ENCODE measurements around the gene CLPTM1L. TPM values are rescaled to one million over a fixed set of nuclear protein-coding genes. Genes with fewer than 3 reads are reported as not detected.
"Not testable (repeated sequence)": the region's sequence is repeated elsewhere in the genome, so short reads cannot be mapped to it uniquely, and the experiment has no call there.

Gene CLPTM1L
- polyA plus RNA-seq, 3 donors = 129 to 144 (median 143) TPM

DNA sequence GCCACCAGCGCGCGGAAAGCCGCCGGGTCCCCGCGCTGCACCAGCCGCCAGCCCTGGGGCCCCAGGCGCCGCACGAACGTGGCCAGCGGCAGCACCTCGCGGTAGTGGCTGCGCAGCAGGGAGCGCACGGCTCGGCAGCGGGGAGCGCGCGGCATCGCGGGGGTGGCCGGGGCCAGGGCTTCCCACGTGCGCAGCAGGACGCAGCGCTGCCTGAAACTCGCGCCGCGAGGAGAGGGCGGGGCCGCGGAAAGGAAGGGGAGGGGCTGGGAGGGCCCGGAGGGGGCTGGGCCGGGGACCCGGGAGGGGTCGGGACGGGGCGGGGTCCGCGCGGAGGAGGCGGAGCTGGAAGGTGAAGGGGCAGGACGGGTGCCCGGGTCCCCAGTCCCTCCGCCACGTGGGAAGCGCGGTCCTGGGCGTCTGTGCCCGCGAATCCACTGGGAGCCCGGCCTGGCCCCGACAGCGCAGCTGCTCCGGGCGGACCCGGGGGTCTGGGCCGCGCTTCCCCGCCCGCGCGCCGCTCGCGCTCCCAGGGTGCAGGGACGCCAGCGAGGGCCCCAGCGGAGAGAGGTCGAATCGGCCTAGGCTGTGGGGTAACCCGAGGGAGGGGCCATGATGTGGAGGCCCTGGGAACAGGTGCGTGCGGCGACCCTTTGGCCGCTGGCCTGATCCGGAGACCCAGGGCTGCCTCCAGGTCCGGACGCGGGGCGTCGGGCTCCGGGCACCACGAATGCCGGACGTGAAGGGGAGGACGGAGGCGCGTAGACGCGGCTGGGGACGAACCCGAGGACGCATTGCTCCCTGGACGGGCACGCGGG lies 49.9 kb downstream of the CLPTM1L start, which contains the start of gene TERT:
Gene TERT (minus strand): TSS at position 234 of the 815 bp plus-strand sequence. CDS start 79 bp downstream, at position 155.
- DNase-seq = no peak

GRCh38 chr5:1294206-1294834 lies 50.6 kb downstream of the CLPTM1L start:
- DNase-seq = no peak

DNA sequence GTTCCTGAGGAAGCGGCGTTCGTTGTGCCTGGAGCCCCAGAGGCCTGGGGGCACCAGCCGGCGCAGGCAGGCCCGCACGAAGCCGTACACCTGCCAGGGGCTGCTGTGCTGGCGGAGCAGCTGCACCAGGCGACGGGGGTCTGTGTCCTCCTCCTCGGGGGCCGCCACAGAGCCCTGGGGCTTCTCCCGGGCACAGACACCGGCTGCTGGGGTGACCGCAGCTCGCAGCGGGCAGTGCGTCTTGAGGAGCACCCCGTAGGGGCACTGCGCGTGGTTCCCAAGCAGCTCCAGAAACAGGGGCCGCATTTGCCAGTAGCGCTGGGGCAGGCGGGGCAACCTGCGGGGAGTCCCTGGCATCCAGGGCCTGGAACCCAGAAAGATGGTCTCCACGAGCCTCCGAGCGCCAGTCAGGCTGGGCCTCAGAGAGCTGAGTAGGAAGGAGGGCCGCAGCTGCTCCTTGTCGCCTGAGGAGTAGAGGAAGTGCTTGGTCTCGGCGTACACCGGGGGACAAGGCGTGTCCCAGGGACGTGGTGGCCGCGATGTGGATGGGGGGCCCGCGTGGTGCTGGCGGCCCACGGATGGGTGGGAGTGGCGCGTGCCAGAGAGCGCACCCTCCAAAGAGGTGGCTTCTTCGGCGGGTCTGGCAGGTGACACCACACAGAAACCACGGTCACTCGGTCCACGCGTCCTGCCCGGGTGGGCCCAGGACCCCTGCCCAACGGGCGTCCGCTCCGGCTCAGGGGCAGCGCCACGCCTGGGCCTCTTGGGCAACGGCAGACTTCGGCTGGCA lies 51.3 kb downstream of the CLPTM1L start:
- DNase-seq = no peak

GRCh38 chr5:1292846-1293415 lies 52.0 kb downstream of the CLPTM1L start:
- no peak for DNase-seq

DNA sequence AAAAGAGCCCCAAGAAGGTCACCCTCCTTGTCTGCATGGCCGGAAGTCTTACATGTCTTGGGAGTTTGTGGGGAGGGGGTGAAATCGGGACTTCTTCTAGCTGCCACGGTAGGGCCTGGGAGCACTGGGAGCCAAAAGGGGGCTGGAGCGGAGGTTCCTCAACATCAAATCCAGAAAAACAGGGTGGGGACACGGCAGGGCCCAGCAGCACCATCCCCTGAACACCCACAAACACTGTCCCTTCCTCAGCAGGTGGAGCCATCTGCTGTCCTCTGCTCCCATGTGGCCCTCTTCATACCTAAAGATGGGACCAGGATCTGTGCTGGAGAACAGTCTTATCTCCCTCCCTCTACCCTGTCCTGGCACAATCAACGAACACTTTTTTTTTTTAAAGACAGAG lies 52.8 kb downstream of the CLPTM1L start:
- DNase-seq = no peak

- DNase-seq = no peak
These were observed 53.3 kb downstream of the CLPTM1L start for GRCh38 chr5:1291611-1292080.

DNA sequence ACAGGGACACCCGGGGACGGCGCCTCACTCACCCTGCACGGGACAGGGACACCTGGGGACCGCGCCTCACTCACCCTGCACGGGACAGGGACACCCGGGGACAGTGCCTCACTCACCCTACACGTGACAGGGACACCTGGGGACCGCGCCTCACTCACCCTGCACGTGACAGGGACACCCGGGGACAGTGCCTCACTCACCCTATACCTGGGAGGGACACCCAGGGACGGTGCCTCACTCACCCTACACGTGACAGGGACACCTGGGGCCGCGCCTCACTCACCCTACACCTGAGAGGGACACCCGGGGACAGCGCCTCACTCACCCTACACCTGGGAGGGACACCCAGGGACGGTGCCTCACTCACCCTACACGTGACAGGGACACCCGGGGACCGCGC lies 53.9 kb downstream of the CLPTM1L start:
- DNase-seq = not testable (repeated sequence)

DNA sequence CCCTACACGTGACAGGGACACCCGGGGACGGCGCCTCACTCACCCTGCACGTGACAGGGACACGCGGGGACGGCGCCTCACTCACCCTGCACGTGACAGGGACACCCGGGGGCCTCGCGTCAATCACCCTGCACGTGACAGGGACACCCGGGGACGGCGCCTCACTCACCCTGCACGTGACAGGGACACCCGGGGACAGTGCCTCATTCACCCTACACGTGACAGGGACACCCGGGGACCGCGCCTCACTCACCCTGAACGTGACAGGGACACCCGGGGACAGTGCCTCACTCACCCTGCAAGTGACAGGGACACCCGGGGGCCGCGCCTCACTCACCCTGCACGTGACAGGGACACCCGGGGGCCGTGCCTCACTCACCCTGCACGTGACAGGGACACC lies 55.3 kb downstream of the CLPTM1L start:
- not testable (repeated sequence) for DNase-seq

DNA sequence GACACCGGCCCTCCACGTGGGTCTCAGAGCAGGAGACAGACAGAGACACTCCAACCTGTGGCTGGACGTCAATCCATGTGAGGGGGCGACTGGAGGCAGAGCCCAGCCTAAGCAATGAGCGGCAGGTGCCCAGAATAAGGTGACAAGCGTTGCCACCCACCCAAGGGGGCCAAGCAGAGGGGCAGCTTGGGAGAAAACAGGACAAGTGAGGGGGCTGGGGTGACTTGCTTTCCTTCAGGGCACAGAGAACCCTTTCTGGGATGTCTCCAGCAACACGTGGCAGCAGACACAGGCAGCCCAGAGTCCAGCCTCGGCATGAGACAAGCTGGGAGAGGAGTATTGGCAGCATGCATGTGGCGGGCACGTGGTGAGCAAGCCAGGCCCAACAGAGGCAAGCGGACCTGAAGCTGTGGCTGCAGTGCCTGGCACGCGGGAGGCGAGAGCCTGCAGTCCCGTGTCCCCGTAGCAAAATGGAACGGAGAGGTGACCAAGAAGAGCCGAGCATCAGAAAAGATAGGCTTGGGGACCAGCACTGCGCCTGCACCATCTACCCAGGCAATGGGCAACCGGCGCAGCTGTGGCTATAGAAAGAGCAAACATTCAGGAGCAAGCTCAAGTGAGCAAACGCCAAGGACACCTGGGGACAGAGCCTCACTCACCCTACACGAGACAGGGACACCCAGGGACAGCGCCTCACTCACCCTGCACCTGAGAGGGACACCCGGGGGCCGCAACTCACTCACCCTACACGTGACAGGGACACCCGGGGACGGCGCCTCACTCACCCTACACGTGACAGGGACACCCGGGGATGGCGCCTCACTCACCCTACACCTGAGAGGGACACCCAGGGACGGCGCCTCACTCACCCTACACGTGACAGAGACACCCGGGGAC lies 56.2 kb downstream of the CLPTM1L start:
- DNase-seq = no peak

- DNase-seq = no peak
These were observed 59.0 kb downstream of the CLPTM1L start for GRCh38 chr5:1285883-1286291.

- DNase-seq = no peak
These were observed 59.8 kb downstream of the CLPTM1L start for GRCh38 chr5:1285141-1285540.

GRCh38 chr5:1284336-1284970 lies 60.4 kb downstream of the CLPTM1L start:
- DNase-seq = not testable (repeated sequence)

GRCh38 chr5:1283729-1284041 lies 61.2 kb downstream of the CLPTM1L start:
- not testable (repeated sequence) for DNase-seq

DNA sequence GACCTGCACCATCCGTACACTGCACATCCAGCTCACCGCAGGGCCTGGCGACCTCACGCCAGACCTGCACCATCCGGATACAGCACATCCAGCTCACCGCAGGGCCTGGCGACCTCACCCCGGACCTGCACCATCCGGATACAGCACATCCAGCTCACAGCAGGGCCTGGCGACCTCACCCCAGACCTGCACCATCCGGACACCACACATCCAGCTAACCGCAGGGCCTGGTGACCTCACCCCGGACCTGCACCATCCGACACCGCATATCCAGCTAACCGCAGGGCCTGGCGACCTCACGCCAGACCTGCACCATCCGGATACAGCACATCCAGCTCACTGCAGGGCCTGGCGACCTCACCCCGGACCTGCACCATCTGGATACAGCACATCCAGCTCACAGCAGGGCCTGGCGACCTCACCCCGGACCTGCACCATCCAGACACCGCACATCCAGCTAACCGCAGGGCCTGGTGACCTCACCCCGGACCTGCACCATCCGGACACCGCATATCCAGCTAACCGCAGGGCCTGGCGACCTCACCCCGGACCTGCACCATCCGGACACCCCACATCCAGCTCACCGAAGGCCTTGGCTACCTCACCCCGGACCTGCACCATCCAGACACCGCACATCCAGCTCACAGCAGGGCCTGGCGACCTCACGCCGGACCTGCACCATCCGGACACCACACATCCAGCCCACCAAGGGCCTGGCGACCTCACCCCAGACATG lies 61.7 kb downstream of the CLPTM1L start:
- DNase-seq = not testable (repeated sequence)

- no peak for DNase-seq
These were observed 62.5 kb downstream of the CLPTM1L start for GRCh38 chr5:1282131-1282992.

DNA sequence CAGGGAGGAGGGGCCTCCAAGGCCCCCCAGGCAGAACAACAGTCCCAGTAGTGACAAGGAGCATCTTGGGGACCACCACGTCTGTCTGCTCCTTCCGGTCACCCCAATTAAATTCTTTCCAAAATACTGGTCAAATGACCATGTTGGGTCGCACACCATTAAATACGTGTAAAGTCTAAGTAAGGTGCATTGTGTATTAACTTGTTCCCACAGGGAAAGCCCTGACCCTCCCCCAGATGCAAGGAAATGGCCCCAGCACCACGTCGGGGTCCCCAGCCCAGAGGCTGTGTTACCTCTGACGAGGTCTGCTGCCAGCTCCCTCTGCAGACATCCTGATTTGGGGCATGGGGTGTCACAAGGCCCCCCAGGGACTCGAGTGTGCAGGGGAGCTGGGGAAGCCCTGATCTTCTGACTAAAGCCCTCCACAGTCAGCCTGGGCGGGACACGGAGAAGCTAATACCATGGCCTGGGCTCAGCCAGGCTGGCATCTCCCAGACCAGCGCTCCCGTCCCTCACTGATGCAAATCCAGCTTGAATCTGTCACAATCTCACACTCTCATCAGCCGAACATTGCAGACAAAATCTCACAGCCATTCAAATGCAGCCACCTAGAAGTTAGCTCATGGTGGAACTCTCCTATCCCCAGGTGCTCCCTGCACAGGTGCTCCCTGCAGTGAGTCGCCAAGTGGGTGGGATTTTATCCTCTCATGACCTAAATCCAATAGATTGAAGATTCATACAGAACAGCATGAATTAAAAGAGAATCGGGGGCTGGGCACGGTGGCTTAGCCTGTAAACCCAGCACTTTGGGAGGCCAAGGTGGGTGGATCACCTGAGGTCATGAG lies 63.6 kb downstream of the CLPTM1L start:
- no peak for DNase-seq

GRCh38 chr5:1280177-1281037 lies 64.5 kb downstream of the CLPTM1L start:
- DNase-seq = no peak
